ENCODE measurements around the gene INPP4B.

The INPP4B gene

DNA sequence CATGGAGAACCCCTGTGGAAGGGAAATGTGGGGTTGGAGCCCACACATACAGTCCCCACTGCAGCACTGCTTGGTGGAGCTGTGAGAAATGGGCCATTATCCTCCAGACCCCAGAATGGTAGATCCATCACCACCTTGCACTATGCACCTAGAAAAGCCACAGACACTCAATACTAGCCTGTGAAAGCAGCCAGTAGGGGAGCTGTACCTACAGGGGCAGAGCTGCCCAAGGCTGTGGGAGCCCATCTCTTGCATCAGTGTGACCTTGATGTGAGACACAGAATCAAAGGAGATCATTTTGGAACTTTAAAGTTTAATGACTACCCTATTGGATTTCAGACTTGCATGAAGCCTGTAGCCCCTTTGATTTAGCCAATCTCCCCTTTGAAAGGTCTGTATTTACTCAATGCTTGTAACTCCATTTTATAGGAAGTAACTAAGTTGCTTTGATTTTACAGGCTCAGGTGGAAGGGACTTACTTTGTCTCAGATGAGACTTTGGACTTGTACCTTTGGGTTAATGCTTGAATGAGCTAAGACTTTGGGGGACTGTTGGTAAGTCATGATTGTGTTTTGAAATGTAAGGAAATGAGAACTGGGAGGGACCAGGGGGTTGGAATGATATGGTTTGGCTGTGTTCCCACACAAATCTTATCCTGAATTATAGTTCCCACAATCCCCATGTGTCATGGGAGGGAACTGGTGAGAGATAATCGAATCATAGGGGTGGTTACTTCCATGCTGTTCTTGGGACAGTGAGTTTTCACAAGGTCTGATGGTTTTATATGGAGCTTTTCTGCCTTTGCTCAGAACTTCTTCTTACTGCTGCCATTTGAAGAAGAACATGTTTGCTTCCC, 352.6 kb downstream of the INPP4B start:
- no peak overlapping the region for H3K4me3 ChIP-seq (ENCODE audit: control insufficient read depth, low read depth, low read length)
- DNase-seq (ENCODE audit: low read depth) = no peak
- TF ChIP-seq CTCF (IDR thresholded peaks at IDR 0.05; ENCODE audit: control insufficient read depth, insufficient read depth, low read depth, low read length, missing control alignments) = no peak

DNA sequence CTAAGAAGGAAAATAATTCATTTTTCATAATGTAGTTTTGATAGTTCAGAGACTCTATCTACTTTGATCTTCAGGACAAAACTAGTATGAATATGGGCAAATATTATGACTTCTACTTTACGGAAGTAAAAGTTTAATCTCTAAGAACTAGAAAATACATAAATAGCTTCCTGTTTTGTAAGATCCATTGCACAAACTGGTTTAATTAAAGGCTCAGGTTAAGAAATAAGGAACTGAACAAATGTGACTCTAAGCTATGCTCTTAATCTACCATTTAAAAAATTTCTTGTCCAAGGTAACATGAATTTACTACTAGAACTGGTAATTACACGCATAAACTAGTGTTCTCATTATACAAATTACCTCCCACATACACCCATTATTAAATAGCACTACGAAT, 360.6 kb downstream of the INPP4B start:
- DNase-seq (ENCODE audit: low read depth) = no peak
- no peak for TF ChIP-seq CTCF (IDR thresholded peaks at IDR 0.05; ENCODE audit: control insufficient read depth, insufficient read depth, low read depth, low read length, missing control alignments)
- no peak overlapping the region for H3K4me3 ChIP-seq (ENCODE audit: control insufficient read depth, low read depth, low read length)

- no peak overlapping the region for H3K4me3 ChIP-seq (ENCODE audit: control insufficient read depth, low read depth, low read length)
- TF ChIP-seq CTCF (IDR thresholded peaks at IDR 0.05; ENCODE audit: control insufficient read depth, insufficient read depth, low read depth, low read length, missing control alignments) = no peak
- no peak for DNase-seq (ENCODE audit: low read depth)
Measured at GRCh38 chr4:142480244-142480643, 365.9 kb downstream of the INPP4B start.

DNA sequence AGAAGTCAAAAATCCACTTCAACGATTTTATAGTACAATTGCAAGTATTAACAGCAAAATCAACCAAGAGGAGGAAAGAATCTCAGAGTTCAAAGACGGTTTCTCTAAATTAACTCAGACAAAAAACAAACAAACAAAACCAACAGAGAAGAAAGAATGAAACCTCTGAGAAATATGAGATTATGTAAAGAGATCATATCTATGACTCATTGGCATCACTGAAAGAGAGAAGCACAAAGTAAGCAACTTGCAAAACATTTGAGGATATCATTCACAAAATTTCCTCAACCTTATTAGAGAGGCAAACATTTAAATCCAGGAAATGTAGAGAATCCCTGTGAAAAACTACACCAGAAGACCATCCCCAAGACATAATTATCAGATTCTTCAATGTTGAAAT, 370.4 kb downstream of the INPP4B start:
- DNase-seq (ENCODE audit: low read depth) = no peak
- no peak overlapping the region for H3K4me3 ChIP-seq (ENCODE audit: control insufficient read depth, low read depth, low read length)
- no peak for TF ChIP-seq CTCF (IDR thresholded peaks at IDR 0.05; ENCODE audit: control insufficient read depth, insufficient read depth, low read depth, low read length, missing control alignments)

DNA sequence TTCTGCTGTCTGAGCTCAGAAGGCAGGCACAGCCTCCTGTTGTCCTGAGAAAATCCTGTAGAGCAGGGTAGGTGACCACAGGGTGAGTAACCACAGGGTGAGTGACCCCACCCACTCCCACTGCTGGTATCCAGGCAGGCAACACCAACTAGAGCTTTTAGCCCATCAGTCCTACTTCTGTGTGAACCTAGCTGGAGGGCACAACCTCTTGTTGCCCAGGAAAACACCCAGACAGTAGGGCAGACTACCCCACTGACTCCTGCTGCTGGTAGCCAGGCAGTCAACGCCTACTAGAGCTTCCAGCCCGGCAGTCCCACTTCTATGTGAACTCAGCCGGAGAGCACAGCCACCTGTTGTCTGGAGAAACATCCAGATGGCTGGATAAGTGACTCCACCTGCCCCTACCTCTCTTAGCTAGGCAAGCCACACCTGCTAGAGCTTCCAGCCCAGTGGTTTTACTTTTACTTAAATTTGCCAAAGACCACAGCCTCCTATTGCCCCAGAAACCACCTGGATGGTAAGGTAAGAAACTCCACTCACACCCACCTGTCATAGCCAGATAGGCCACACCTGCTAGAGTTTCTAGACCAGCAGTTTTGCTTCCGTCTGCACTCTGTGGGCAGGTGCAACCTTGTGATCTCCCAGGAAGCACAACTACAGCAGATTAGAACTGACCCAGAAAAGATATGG, 371.6 kb downstream of the INPP4B start:
- TF ChIP-seq CTCF (IDR thresholded peaks at IDR 0.05; ENCODE audit: control insufficient read depth, insufficient read depth, low read depth, low read length, missing control alignments) = no peak
- no peak overlapping the region for H3K4me3 ChIP-seq (ENCODE audit: control insufficient read depth, low read depth, low read length)
- no peak for DNase-seq (ENCODE audit: low read depth)

GRCh38 chr4:142473960-142474338, 372.2 kb downstream of the INPP4B start:
- no peak overlapping the region for H3K4me3 ChIP-seq (ENCODE audit: control insufficient read depth, low read depth, low read length)
- no peak for TF ChIP-seq CTCF (IDR thresholded peaks at IDR 0.05; ENCODE audit: control insufficient read depth, insufficient read depth, low read depth, low read length, missing control alignments)
- no peak for DNase-seq (ENCODE audit: low read depth)

All from AG09309 (cell line).